Calu3 (cell line): ENCODE data around the gene RAPGEF6. TPM values are rescaled to one million over a fixed set of nuclear protein-coding genes. Genes with fewer than 3 reads are reported as not detected.

Source experiments
- BruUV-seq: library from RNA; stranded (reverse); fragments of 400-500 nt; replicated peaks from 2 replicates; lab custom pipeline; 2021; lab: Mats Ljungman, UMichigan
- CTCF ChIA-PET: fragments of 300-600 bp; sonication (Branson Sonifier 250); formaldehyde crosslinking; loops from one replicate; lab custom pipeline; 2022; ENCODE audit warnings: antibody characterized with exemption; lab: Charles Lee
- DNase-seq: peaks from one replicate; pipeline ENCODE4 v3.0.0; 2022
- H3K27ac Mint-ChIP-seq: one replicate; pipeline ENCODE4 v1.8.0; 2022; ENCODE audit warnings: mixed read lengths; ENCODE audit not compliant: unreplicated experiment
- H3K27me3 Mint-ChIP-seq: one replicate; pipeline ENCODE4 v1.8.0; 2022; ENCODE audit warnings: mixed read lengths; ENCODE audit not compliant: unreplicated experiment
- H3K36me3 Mint-ChIP-seq: one replicate; pipeline ENCODE4 v1.8.0; 2022; ENCODE audit warnings: mild to moderate bottlenecking, moderate library complexity, mixed read lengths; ENCODE audit not compliant: insufficient read depth, unreplicated experiment
- H3K4me1 Mint-ChIP-seq: one replicate; pipeline ENCODE4 v1.8.0; 2022; ENCODE audit warnings: mild to moderate bottlenecking, low read depth, mixed read lengths; ENCODE audit not compliant: unreplicated experiment
- H3K4me3 Mint-ChIP-seq: one replicate; pipeline ENCODE4 v1.8.0; 2022; ENCODE audit warnings: mild to moderate bottlenecking, low read depth, moderate library complexity, mixed read lengths; ENCODE audit not compliant: unreplicated experiment
- H3K9me3 Mint-ChIP-seq: one replicate; pipeline ENCODE4 v1.8.0; 2022; ENCODE audit warnings: low read depth, mixed read lengths; ENCODE audit not compliant: unreplicated experiment
- CTCF ChIP-seq: fragments of 200-600 bp; IDR thresholded peaks from one replicate; pipeline ENCODE4 v1.8.0; 2022; ENCODE audit warnings: antibody characterized with exemption; ENCODE audit not compliant: unreplicated experiment
- intact Hi-C: fragments of 100-400 bp; cut with micrococcal nuclease; formaldehyde crosslinking; loops from one replicate; pipeline ENCODE4 v1.10.0; 2022; ENCODE audit not compliant: unreplicated experiment
- total RNA-seq: library from RNA; stranded (reverse); gene quantifications from 2 replicates; pipeline ENCODE4 v1.2.3, GENCODE V29; 2022

Gene RAPGEF6
- total RNA-seq, 1 experiment from 2014 or later = 27.3 TPM

- no peak for DNase-seq
- Mint-ChIP-seq H3K27me3 (no peaks in the 10 kb centered on the region), H3K9me3 (no peaks in the 10 kb centered on the region), H3K27ac (no peak overlapping the region), H3K36me3 (peaks cover 2% of the 10 kb centered on the region), H3K4me3 (no peak overlapping the region), H3K4me1 (peaks cover 11% of the 10 kb centered on the region)
- no peak for TF ChIP-seq CTCF
- CTCF ChIA-PET = interaction anchor here (0.6 to 0.7 kb wide), 2 partner anchors 11 to 469 kb away, joined by 4 to 7 read pairs; no protein-coding TSS in a partner anchor
- intact Hi-C loops = no loop called here
- BruUV-seq = no TSS peak
Observed at GRCh38 chr5:131524431-131524830, 110.6 kb downstream of the RAPGEF6 start.

- no peak overlapping the region for H3K27ac Mint-ChIP-seq
- TF ChIP-seq CTCF = no peak
- peaks cover 5% of the 10 kb centered on the region for H3K4me1 Mint-ChIP-seq
- no peaks in the 10 kb centered on the region for H3K27me3 Mint-ChIP-seq
- H3K9me3 Mint-ChIP-seq = no peaks in the 10 kb centered on the region
- no peak overlapping the region for H3K4me3 Mint-ChIP-seq
- H3K36me3 Mint-ChIP-seq = peaks cover 7% of the 10 kb centered on the region
- BruUV-seq = no TSS peak
- CTCF ChIA-PET = interaction anchor here (0.6 to 0.7 kb wide), 3 partner anchors 11 to 612 kb away, joined by 4 to 7 read pairs (median 4); no protein-coding TSS in a partner anchor
- no peak for DNase-seq
- intact Hi-C loops = no loop called here
Observed at GRCh38 chr5:131523500-131524185, 111.4 kb downstream of the RAPGEF6 start.

GRCh38 chr5:131521252-131521651 is 113.8 kb downstream of the RAPGEF6 start:
- TF ChIP-seq CTCF = no peak
- BruUV-seq = no TSS peak
- no peaks in the 10 kb centered on the region for H3K4me1 Mint-ChIP-seq
- no peaks in the 10 kb centered on the region for H3K27me3 Mint-ChIP-seq
- H3K36me3 Mint-ChIP-seq = peaks cover 7% of the 10 kb centered on the region
- intact Hi-C loops = no loop called here
- H3K4me3 Mint-ChIP-seq = no peak overlapping the region
- CTCF ChIA-PET = interaction anchor here (1.4 kb wide), 1 partner anchor 487 kb away, joined by 3 read pairs; no protein-coding TSS in a partner anchor
- no peaks in the 10 kb centered on the region for H3K9me3 Mint-ChIP-seq
- H3K27ac Mint-ChIP-seq = no peak overlapping the region
- no peak for DNase-seq

GRCh38 chr5:131515348-131515747 is 119.7 kb downstream of the RAPGEF6 start:
- Mint-ChIP-seq H3K27me3 (no peaks in the 10 kb centered on the region), H3K27ac (no peak overlapping the region), H3K4me3 (no peak overlapping the region), H3K4me1 (no peaks in the 10 kb centered on the region), H3K9me3 (no peaks in the 10 kb centered on the region), H3K36me3 (peaks cover 9% of the 10 kb centered on the region)
- intact Hi-C loops = no loop called here
- CTCF ChIA-PET = no interaction called here
- no peak for DNase-seq
- TF ChIP-seq CTCF = no peak
- BruUV-seq = no TSS peak
